HG02885 (cell line): ENCODE data around the gene CD34.
A peak's percentile ranks its signal among the peaks of the same experiment; 100 is the strongest.

Source experiments
- ATAC-seq: cut with Tn5 transposase; IDR thresholded peaks from one replicate; pipeline ENCODE4 v1.9.1; 2021; ENCODE audit warnings: mild to moderate bottlenecking; ENCODE audit not compliant: unreplicated experiment, poor library complexity

CD34 gene

DNA sequence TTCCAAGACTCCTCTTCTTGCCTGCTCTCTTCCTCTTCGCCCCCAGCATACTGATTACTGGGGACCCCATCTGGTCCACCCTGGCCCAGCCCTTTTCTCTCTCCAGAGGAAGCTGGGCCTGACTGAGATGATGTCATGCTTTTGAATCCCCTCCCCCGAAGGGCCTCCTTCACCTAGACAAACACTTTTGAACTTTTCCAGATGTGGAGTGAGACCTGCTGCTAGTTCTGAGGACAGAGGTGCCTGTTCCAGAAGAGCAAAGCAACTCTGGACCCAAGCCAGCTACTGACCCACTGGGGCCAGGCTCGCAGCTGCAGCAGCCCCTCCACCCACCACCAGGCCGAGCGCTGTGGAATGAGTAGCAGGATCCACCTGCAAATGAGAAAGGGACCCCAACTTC, 8.4 kb downstream of the CD34 start:
- ATAC-seq: no peak

DNA sequence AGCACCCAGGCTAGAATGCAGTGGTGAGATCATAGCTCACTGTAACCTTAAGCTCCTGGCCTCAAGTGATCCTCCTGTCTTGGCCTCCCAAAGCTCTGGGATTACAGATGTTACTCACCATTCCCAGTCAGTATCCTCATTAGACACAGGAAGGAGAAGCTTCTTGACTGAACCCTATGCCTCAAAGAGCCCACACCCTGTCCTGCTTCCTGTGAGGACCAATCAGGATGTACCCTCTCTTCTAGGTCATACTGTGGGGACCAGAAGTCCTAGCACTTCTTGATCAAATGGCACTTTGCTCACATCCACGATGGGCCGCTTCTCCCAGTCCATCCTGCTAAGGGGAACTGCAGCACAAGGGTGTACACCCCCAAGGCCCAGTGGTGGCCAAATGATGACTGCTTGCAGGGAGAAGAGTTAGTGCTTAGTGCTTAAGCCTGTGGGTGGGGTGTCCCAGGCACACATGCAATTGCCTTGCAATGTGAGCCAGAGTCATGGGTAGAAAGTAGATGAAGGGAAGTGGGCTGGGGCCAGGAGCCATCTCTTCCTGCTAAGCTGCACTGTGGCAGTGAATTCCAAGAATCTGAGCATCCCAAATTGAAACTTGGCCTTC, 9.8 kb downstream of the CD34 start:
- no peak for ATAC-seq

DNA sequence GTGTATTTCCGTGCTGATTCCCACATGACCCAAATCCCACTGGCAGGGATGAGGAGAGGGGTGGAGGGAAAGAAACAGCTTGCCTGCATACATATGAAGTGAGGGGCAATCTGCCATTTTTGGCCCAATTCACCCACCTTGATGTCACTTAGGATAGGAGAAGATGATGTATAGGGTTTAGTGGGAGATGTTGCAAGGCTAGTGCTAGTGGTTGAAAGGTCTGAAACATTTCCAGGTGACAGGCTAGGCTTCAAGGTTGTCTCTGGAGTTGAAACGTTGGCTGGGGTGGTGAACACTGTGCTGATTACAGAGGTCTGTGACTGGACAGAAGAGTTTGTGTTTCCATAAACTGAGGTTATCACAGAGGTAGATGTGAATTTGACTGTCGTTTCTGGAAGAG, 12.1 kb downstream of the CD34 start:
- ATAC-seq: no peak

DNA sequence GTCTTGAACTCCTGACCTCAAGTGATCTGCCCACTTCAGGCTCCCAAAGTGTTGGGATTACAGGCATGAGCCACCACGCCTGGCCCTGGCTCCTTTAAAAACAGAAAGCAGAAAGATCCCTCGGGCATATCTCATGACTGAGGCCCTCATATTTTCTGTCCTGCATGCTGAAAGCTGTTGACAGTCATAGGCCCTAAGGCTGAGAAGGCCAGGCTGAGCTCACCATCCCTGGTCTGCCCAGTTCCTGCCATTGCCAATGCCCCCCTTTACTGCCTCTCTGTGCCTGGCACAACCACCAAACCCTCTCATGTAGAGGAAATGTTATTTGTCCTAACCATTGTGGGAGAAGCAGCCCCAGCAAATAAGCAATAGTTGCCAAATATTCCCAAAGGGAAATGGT, 12.7 kb downstream of the CD34 start:
- ATAC-seq: no peak

DNA sequence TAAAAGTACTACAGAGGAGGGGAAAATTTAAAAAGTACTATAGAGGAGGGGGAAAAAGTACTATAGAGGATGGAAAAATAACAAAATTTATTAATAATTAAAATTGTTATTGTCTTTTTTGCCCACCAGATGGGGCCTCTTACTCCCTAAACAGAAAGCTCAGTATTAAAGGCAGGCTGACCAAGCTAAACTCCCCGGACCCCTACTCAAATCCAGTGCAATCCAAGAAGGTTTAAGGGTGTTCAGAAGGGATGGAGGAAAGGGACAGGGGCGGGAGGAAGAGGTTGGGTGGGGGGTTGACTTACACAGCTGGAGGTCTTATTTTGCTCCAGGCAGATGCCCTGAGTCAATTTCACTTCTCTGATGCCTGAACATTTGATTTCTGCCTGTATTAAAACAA, 13.7 kb downstream of the CD34 start:
- ATAC-seq: no peak

DNA sequence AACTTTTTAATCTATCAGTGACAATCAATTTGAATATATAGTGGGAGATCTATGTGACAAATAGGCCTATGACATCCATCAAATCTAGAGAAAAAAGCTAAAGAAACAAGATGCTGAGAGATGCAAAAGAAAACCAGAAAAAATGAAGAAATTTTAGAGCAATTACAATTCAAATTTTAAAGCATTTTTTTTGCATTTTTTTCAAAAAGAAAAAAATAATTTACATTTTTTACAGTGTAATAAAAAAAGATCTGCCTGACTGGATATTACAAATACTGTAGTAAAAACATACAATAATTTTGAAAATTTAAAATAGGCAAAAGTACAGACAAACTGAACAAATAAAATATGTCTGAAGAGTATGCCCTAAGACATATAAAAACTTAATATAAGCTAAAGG, 14.4 kb downstream of the CD34 start:
- ATAC-seq: no peak

DNA sequence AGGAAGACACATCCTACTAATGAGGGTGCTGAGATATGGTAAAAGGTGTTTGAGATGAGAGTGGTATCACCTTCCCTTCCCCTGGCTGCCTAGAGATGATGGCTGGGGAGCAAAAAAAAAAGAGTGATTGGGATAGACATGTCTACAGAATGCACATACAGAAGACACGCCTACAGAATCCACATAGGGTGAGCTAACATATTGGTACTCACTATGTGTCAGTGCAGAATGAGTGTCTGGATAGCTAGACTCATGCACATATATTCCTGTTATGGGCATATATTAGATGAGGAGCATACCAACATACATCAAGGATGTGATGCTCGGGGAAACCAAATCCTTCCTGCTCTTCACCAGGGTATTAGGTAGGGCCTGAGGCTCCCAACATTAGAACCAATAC, 16.2 kb downstream of the CD34 start:
- ATAC-seq: no peak

DNA sequence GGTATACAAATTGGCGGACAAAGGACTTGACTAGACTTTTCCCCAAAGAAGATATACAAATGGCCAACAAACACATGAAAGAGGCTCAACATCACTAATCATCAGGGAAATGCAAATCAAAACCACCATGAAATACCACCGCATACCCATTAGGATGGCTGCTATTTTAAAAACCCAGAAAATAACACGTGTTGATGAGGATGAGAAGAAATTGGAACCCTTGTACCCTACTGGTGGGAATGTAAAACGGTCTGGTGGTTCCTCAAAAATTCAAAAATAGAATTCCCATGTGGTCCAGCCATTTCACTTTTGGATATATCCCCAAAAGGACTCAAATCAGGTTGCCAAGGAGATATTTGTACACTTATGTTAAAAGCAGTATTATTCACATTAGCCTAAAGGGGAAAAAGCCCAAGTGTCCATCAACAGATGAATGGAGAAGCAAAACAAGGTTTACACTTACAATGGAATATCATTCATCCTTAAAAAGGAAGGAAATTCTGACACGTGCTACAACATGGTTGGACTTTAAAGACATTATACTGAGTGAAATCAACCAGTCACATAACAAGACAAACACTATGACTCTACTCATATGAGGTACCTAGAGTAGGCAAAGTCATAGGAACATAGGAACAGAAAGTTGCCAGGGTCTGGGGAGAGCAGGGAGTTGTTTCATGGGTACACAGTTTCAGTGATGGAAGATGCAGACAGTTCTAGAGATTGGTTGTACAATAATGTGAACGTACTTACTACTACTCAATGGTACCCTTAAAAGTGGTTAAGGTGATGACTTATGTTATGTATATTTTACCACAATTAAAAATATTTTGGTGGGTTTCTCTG, 17.0 kb downstream of the CD34 start:
- no peak for ATAC-seq

DNA sequence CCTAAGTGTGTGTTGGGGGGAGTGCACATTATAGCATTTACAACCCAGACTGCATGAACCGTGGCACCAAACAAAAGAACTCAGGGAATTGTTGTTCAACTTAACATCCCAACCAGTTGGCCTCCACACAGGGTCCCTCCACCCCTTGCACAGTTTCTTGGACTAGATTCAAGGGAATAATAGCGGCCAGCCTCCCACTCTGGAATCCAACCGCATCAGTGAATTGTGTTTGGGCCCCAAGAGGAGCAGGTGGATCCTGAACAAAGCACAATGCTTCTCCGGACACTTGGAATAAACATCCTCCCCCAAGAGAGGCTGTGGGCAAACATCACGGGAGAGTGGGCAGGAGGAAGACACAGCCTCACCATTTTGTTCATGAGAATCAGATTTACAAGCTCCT, 18.2 kb downstream of the CD34 start:
- no peak for ATAC-seq

DNA sequence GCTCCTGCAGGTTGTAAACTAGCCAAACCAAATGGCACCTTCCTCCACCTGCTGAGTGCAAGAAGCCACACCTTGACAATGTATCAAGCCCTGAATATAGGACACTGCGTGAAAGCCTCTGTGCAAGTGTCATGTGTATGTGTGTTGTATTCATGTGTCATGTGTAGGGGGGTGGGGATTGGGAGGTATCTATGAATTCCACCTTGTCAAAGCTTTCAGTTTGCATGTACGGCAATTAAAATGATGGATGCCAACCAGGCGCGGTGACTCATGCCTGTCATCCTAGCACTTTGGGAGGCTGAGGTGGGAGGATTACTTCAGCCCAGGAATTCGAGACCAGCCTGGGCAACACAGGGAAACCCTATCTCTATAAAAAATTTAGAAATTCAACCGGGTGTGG, 19.8 kb downstream of the CD34 start:
- ATAC-seq: no peak

DNA sequence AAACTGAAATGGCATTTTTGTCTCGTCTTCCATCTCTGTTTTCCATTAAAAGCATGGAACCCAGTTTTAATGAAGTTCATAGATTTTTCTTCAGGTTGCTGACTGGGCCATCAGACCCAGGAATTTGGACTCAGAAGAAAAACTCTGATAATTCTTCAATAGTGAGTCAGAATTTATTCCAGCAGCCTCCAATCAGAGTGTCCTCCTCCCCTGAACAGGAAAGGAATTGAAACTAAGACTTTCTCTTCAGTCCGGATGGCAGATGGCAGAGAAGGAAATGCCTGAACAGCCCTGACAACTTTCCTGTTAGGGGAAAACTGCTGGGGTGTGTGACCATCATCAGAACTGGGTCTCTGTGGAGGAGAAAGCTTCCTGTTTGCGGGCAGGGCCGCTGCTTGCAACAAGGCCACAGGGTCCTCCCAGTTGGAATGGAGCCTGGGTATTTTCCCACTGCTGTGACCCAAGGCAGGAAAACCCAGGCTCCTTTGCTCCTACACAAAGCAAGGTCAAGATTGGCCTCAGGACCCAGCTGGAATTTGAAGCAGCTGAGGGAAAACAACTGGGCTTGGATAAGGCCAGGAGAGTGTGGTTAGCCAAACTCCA, 20.7 kb downstream of the CD34 start:
- no peak for ATAC-seq

DNA sequence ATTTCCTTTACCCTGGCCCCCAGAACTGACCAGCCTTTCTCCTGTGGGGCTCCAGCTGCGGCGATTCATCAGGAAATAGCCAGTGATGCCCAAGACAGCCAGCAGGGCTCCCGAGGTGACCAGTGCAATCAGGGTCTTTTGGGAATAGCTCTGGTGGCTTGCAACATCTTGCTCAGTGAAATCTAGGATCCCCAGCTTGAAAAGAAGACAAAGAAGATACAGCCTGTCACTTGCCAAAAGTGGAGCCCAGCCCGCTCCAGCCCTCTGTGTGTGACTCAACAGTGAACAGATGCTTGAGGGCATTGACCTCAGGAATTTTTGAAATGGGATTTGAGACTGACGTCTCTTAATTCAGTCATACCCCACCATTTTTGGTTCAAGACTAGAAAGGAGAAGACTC, 22.3 kb downstream of the CD34 start:
- no peak for ATAC-seq

DNA sequence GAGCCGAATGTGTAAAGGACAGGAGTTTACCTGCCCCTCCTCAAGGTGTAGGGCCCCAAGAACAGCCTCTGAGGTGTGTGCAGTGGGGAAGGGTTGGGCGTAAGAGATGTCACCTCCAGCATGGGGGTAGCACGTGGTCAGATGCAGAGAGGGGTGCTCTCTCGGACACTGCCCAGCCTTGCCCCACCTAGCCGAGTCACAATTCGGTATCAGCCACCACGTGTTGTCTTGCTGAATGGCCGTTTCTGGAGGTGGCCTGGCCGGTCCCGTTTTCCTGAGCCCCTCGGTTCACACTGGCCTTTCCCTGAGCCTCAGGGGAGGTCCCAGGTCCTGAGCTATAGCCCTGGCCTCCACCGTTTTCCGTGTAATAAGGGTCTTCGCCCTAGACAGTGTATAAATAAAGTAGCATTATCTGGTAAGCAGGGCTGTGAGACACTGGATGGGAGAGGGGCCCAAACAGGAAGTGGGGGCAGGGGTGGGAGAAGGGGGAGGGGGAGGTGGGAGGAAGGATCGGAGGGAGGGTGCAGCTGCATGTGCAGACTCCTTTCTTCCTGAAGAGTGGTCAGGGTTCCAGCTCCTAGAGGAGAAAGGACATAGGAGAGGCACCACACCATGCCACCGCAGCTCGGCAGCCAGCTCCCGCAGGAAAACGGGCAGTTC, 23.3 kb downstream of the CD34 start:
- no peak for ATAC-seq

DNA sequence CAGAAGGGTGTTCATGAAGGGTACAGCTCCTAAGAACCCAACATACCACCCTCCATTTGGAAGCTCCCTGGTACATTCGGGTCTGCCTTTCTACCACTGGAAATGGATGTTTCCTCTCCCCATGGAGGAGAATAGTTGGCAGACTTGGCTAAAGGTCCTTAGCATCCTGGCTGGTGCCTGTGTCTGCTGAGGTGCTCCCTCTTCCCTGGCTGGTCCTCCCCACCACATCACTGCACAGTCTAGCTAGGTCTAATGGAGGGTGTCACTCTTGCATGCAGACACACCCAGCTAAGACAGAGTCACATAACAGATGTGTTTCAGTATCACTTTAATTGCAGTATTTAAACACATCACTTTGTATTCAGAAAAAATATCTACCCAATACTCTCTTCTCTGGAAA, 24.7 kb downstream of the CD34 start:
- no peak for ATAC-seq

DNA sequence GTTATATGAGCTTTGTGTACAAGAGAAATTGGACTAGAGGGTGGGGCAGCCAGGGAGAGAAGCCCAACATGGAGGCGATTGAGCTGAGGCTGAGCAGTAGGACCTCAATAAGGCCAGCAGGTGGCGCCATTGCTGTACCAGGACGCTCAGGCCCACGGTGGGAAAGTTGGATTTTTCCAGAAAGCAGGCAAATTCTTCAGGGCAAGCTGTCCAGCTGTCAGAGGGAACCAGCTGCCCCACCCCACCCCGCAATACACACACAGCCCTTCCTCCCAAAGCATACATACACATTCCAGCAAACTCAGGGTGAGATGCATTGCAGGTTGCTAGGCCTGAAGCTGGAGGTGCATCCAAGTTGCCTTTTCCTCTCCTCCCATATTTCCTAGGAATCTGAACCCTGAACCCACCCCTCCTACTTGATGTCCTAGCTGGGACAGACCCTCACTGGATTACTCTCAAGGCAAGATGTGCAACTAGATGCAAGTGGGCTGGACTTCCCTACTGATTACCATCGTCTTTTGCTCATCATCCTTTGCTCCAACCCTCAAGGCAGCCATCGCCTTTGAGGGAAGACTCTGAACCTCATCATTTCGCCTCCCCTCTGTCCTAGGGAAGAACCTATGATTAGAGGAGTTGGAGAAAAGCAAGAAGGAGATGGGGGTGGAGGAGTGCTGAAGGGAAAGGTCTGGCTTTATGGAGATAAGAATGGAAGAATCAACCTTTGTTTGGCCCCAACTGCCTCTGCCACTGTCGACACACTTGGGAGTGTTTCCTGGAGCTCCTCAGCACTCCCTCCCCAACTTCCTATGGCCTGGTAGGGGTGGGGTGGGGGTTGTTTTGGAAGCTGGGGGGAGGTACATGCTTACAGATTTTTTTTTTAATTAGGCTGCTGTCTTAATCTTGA, 25.5 kb downstream of the CD34 start:
- ATAC-seq: peak; percentile 75

DNA sequence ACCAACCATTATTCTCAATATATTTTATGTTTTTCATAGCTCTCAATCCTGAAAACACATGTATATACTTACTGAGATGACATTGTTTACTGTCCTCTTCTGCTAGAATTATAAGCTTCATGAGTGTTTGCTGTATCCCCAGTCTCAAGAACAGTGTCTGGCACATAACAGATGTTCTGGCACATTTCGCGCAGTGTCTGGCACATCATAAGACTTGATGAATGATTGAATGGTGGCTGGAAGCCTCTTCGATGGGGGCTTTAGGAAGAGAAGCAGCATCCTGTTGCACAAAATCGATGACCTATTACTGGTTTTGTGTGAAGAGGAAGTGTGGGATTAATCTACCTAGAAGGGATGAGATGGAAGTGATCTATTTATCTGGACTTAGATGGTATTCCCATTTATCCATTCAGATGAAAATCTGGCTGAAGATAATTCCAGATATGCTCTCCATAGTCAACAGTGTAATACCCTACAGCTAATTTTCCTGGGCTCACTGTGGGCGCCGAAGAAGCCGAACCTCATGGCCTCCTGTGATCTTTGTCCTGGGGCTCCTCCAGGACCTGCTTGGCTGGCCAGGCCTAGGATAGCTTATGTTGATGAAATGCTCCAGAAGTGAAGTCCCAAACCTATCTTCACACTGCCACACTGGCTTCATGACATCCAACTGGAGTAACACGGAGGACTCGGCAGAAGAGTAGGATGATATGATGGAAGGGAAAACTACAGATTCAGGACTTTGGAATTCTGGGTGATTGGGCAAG, 26.5 kb downstream of the CD34 start:
- ATAC-seq: no peak

DNA sequence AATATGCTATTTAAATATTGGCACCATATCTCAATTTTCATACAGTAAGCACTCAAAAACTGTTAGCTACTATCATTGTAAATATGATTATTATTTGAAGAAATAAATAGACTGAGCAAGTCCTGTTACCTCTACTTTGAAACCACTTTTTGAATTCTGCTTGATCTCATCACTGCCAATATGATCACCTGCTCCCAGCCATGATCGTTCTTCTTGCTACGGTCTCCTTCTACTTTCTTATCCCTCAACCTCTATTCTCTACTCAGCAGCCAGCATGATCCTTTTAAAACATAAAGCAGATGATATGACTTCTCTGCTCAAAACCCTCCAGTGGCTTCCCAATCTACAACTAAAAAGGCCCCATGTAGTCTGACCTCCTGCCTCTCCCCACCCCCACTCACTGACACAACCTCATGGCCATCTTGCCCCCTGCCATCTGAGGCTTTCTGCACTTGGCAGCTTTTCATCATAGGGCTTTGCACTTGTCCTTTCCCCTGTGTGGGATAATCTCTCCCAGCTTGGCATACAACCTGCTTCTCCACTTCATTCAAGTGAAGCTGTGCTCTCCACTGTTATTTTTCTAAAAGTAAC, 27.2 kb downstream of the CD34 start:
- ATAC-seq: peak; percentile 6

DNA sequence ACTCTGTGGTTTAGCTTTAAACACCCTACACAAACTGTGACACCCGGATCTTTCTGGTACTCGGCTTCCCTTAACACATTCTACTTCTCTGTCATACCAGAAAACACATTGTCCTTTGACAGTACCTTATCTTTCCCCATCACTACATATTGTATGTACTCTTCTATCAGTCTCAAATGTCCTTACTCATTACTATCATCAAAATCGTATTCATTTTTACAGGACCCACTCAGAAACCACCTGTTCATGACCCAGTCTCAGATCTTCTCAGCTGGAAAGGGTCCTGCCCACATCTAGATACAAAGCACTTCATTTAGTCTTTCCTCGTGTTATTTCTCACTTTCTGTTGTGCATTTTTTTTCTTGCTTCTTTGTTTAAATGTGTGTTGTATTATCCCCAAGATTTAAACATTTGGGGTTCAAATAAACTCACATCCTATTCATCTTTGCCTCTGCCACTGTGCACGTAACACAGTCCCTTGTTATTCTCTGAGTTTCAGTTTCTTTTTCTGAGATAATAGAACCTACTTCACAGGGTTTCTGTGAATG, 27.7 kb downstream of the CD34 start:
- ATAC-seq: peak; percentile 58

DNA sequence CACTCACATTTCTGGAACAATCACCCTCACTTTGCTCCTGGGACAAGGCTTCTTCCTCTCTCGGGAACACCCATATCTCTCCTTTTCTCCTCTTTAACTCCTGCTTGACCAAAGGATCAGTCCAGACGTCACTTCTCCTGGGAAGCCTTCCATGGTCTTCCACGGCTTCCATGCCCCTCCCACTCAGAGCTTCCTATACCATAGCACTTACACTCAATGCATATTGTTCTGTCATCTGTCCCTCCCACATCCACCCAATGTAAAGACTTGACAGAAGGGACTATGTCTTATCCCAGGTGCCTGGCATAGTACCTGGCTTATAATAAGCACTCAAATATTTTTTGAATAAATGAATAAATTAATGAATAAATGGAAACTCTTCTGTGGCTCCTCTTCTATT, 28.2 kb downstream of the CD34 start:
- no peak for ATAC-seq
